ENCODE data around the gene NEK2.

DNA sequence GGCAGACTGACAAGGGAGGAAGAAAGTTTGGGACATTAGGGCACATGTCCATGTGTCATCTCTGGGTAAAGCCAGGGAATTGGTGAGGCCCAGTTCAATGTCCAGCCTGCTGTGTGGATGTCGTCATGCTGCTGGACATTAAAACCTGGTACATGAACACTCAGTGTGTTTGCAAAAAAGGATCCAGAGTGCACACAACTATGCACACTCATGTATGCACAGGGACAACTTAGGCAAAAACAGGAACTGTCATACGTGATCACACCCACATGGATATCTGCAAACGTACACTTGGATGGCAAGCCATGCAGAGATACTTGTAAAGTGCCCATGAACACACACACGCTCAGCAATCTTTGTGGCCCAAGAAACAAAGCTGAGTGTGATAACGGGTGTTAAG, 47.9 kb upstream of the NEK2 start:
- TF ChIP-seq, protein P1, sequence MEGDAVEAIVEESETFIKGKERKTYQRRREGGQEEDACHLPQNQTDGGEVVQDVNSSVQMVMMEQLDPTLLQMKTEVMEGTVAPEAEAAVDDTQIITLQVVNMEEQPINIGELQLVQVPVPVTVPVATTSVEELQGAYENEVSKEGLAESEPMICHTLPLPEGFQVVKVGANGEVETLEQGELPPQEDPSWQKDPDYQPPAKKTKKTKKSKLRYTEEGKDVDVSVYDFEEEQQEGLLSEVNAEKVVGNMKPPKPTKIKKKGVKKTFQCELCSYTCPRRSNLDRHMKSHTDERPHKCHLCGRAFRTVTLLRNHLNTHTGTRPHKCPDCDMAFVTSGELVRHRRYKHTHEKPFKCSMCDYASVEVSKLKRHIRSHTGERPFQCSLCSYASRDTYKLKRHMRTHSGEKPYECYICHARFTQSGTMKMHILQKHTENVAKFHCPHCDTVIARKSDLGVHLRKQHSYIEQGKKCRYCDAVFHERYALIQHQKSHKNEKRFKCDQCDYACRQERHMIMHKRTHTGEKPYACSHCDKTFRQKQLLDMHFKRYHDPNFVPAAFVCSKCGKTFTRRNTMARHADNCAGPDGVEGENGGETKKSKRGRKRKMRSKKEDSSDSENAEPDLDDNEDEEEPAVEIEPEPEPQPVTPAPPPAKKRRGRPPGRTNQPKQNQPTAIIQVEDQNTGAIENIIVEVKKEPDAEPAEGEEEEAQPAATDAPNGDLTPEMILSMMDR (IDR thresholded peaks at IDR 0.05; ENCODE audit: insufficient read depth, low read length, poor library complexity, severe bottlenecking), result no peak
- no peak for TF ChIP-seq EZH2phosphoT487 (conservative IDR thresholded peaks at IDR 0.05; ENCODE audit: low read length)

Measured in SU-DHL-6 (cell line).